GM15510 (cell line): ENCODE results near the gene RMRP.

Experiments used
- POLR2A ChIP-seq: IDR thresholded peaks from 3 replicates; pipeline ENCODE4 v1.6.1; 2011; ENCODE audit warnings: borderline replicate concordance; ENCODE audit not compliant: insufficient read length; ENCODE audit errors: extremely low read depth

RMRP gene

DNA sequence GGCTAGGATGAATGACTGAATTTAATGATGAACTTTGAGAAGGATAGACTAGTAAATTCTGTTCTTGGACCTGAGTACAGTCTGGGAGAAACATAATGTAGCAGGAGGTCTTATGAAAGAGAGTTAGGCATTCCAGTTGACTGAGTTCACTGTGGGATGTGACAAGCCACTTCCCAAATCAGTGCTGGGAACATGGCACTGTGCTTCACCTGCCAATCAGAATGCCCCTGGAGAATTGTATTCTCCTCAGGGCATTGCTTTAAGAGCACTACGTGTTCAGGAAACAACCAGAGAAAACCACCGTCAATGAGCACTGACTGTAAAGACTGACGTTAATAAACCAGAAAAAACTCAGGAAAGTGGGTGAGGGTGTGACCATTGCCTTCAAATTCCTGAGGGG lies 1.5 kb upstream of the RMRP start:
- TF ChIP-seq POLR2A = no peak

DNA sequence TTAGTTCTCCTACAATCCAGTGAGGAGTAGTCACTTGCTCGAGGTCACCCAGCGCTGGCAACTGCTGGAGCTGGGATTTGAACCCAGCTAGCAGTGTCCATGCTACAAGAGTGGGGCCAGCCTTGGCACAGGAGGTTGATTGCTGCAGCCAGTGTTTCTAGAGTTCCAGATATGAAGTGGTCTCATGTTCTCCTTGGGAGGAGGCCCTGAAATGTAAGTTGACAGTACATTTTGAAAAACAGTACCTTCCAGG lies 1.1 kb upstream of the RMRP start:
- TF ChIP-seq POLR2A = no peak

DNA sequence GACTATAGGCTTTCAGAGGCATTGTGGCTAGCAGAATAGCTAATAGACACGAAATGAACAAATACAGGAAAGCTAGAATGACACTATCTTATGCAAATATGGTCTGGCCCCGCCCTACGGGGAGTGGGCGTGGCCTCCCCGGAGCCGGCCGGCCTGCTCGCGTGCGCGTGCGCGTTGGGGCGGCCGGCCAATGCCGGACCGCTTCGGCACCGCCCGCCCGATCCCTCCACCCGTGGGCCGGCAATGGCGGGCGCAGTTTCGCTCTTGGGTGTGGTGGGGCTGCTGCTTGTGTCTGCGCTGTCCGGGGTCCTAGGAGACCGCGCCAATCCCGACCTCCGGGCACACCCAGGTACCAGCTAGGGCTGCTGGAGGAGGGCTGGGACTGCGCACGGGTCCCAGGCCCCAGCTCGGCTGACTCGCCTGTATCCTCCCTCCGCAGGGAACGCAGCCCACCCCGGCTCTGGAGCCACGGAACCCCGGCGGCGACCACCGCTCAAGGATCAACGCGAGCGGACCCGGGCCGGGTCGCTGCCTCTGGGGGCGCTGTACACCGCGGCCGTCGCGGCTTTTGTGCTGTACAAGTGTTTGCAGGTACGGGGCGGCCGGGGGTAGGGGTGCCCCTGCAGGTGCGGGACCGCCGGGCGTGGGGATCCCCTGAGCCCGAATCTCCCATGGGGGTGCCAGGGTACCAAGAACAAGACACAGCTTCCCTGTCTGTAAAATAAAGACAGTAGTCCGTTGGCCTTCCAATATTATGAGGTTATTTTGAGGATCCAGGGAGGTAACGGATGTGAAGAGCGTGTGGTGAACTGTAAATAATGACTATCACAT lies 533 bp upstream of the RMRP start, which contains the start of gene CCDC107:
Gene CCDC107 (plus strand): TSS at position 156 of the 831 bp plus-strand sequence. CDS start 88 bp downstream, at position 244.
- peak; percentile 87 for TF ChIP-seq POLR2A

DNA sequence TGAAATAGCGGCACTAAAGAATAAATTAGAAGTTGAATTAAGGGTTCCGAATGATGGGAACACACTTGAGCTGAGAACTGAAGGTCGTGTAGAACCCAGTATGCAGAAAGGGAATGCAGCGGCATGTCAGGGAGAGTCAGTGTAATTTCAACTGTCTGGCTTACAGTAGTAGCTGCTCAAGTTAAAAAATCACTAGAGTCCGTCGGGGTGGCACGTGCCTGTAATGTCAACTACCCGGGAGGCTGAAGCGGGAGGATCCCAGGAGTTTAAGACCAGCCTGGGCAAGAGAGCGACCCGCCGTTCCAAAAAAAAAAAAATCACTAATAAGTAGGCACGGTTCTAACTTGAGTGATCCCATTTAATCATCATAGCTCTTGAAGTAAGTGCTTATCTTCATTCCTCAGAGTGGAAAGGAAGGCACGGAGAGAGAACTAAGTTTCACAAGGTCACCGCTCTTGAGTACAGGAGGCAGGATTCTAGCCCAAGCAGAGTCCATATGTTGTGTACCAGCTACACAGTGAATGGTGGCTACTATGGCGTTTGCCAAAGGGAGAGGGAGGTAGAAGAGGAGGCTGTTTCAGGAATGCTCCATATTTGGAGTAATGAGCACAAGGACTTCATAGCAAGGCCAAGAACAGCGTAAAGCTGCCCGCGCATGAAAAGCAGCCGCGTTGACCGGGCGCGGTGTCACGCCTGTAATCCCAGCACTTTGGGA lies 831 bp downstream of the RMRP start:
- no peak for TF ChIP-seq POLR2A

DNA sequence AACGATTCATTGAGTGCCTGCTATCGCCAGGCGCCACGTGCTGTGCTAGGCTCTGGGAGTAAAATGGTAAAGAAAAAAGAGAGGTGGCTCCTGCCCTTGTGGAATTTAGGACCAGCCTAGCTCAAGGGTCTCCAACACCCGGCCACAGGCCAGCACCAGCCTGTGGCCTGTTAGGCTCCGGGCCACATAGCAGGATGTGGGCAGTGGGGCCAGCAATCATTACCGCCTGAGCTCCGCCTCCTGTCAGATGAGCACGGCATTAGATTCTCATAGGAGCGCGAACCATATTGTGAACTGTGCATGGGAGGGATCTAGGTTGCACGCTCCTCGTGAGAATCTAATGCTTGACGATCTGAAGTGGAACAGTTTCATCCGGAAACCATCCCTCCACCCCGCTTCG lies 1.5 kb downstream of the RMRP start:
- no peak for TF ChIP-seq POLR2A

- no peak for TF ChIP-seq POLR2A
Observed at GRCh38 chr9:35653611-35654010, 4.2 kb downstream of the RMRP start.

GRCh38 chr9:35652829-35653209 lies 5.0 kb downstream of the RMRP start:
- no peak for TF ChIP-seq POLR2A

DNA sequence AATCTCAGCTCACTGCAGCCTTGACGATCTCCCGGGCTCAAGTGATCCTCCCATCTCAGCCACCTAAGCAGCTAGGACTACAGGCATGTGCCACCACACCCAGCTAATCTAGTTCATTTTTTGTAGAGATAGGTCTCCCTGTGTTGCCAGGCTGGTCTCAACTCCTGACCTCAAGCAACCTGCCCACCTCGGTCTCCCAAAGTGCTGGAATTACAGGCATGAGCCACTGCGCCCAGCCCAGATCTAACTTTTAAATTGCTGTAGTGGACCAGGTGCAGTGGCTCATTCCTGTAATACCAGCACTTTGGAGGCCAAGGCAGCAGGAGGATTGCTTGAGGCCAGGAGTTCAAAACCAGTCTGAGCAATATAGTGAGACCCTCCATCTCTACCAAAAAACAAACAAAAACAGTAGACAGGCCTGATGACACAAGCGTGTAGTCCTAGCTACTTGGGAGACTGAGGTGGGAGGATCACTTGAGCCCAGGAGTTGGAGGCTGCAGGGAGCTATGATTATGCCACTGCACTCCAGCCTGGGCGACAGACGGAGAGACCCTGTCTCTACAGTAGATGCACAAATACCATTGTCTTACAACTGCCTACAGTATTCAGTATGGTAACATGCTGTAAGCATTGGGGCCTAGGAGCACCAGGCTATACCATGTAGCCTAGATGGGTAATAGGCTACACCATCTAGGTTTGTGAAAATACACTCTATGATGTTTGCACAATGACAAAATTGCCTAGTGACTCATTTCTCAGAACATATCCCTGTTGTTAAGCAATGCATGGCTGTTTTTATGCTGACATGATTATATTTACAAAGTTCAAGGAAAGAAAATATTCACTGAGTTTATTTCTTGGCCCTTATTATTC lies 5.6 kb downstream of the RMRP start:
- no peak for TF ChIP-seq POLR2A

DNA sequence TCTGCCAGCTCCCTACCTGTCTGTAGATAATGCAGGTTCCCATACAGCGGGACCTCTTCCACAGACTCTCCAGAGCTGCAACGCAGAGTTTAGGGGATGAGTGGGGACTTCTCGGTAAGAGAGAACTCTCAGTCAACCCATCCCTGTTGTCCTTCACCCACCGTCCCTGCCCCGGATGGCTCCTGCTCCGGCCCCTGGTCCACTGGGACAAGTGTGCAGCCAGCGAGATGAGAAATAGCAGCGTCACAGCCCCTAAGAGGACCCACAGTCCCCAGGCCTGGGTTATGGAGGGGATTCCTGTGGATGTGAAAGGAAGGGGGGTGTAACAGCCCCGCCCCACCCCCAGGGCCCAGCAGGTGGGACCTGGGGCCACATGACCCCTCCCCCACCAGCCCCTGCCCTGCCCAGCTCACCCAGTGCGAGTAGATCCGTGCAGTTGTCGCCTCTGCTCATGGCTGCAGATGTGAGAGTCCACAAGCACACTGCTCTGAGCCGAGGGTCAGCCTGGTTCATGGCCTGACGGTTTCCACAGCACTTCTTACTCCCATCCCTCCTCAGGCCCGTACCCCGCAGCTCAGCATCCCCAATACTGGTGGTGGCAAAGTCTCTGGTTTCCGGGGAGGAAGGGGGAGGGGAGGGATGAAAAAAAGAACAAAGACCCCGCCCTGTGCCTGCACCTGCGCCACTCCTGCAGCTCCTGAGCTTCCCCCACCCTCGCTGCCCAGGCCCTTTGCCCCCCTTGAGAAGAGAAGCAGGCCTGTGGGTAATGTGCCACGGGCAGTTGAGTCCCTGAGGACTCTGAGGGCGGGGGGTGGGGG lies 7.3 kb downstream of the RMRP start, which contains the start of gene SIT1:
Gene SIT1 (minus strand): TSS at position 591 of the 818 bp plus-strand sequence. CDS start 78 bp downstream, at position 513.
- TF ChIP-seq POLR2A = peak; percentile 32

GRCh38 chr9:35649431-35650340 lies 8.1 kb downstream of the RMRP start:
- TF ChIP-seq POLR2A = no peak

GRCh38 chr9:35646533-35647265 lies 11.1 kb downstream of the RMRP start:
- TF ChIP-seq POLR2A = peak; percentile 75

DNA sequence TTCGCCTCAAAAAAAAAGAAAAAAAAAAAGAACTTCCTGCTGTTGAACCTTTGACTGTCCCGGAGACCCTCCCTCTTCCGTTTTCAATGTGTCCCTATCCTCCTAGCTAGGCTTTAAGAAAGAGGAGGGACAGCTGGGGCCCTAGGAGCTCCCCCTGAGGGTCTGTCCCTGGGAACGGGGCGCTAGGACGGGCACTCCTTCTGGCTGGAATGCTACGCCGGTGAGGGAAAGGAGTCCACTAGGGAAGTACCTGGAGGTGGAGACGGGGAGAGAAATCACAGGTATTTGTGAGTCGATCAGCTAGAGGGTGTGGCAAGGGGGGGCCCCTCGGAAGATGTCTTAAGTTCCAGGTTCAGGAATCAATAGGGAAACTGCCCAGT lies 11.7 kb downstream of the RMRP start:
- TF ChIP-seq POLR2A = no peak

DNA sequence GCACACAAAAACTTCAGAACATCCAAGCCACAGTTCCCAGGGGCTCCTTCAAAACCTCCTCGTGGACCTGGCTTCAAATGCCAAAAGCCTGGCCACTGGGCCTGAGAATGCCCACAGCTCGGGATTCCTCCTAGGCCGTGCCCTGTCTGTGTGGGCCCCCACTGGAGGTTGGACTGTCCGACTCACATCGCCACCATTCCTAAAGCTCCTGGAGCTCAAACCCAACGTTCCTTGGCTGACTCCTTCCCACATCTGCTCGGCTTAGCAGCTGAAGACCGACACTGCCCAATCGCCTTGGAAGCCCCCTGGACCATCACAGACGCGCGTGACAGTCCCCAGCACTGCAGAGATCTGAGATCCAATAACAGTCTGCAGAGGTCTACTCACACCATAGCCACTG lies 14.8 kb downstream of the RMRP start:
- TF ChIP-seq POLR2A = no peak

GRCh38 chr9:35639631-35640030 lies 18.2 kb downstream of the RMRP start:
- no peak for TF ChIP-seq POLR2A
